HT-29 (cell line): Measurements from ENCODE around the gene NT5C3B. TPM values are rescaled to one million over a fixed set of nuclear protein-coding genes. Genes with fewer than 3 reads are reported as not detected.

Experiments used
- DNase-seq: peaks from one replicate; pipeline ENCODE4 v3.0.0-alpha.2; 2015; ENCODE audit warnings: low spot score
- total RNA-seq: library from RNA; depleted of rRNA; stranded (reverse); fragments of >200 nt; shearing (Covaris generic); gene quantifications from 2 replicates; pipeline ENCODE4 v1.2.3, GENCODE V29; 2014

NT5C3B gene
- total RNA-seq, 1 experiment from 2014 or later = 39.0 TPM

DNA sequence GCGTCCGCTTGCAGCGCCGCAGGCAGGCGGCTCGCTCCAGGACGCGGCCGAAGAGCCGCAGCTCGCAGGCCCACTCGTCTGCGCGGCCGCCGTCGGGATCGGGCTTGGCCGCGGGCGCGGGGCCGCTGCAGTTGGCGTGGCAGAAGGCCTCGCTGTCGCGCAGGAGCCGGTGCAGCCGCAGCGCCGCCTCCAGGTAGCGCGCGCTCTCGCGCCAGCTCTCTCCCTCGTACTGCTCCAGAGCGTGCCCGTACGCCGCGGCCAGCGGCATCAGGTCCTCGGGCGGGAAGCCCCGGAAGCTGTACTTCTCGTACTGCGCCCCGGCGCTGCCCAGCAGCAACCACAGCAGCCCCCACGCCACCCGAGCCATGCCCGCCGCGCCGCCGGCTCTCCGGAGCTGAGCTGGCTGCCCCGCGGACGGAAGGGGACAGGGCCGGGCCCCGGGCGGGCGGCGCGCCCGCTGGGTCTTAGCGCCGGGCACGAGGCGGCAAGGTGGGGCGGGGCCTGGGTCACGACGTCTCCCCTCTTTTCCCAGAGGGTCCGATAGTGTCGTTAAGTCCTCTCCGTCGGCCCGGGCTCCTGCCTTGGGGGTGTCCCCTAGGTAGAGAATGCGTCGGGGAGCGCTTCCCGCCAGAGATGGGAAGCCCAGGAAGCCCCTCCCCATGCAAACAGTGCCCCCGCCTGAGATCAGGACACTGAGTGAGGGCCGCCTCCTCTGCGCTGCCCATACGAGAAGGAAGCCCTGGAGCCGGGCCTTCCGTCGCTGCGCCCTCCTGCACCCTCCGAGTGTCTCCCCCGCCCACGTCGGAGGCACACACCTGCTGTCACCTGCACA lies 24.3 kb downstream of the NT5C3B start, which contains the start of gene P3H4:
P3H4 (minus strand) TSS at position 401 of the 832 bp plus-strand sequence; CDS start at position 367, 34 bp downstream.
- peak; percentile 84 for DNase-seq

- DNase-seq = no peak
These were observed 25.1 kb downstream of the NT5C3B start for GRCh38 chr17:41810659-41811548.

DNA sequence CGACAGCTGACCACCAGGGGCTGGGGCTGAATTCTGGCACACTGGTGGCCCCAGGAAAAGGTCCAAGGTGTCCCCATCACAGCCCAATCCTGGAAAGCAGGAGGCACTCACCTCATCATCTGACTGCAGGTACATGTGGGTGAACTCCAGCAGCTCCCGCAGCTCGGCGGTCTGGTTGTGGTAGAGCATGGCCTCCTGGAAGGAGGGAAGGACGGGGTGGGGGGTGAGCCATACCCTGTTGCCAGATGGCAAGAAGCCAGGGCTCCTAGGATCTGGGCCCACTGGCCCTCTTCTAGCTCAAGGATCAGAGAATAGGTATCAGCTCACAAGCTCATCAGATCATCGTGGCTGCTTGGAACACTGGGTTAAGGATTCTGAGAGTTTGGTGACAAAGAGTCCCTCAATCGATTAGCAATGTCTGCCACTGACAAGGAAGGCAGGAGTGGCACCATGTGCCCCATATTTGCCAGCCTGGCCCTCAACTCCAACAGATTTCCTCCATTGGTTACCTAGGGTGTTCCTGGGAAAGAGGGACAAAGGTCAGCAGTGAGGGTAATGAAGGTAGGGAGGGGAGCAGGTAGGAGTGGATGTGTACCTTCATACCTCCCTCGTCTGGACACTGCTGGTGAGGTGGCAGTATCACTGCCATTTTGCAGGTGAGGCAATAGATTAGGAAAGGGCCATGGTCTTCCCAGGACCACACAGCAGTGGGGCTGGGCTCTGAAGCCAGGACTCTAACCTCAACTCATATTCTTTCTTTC lies 29.2 kb downstream of the NT5C3B start:
- no peak for DNase-seq

- DNase-seq = no peak
These were observed 32.7 kb downstream of the NT5C3B start for GRCh38 chr17:41803049-41804020.

GRCh38 chr17:41801374-41802271 lies 34.4 kb downstream of the NT5C3B start:
- DNase-seq = peak; percentile 93

DNA sequence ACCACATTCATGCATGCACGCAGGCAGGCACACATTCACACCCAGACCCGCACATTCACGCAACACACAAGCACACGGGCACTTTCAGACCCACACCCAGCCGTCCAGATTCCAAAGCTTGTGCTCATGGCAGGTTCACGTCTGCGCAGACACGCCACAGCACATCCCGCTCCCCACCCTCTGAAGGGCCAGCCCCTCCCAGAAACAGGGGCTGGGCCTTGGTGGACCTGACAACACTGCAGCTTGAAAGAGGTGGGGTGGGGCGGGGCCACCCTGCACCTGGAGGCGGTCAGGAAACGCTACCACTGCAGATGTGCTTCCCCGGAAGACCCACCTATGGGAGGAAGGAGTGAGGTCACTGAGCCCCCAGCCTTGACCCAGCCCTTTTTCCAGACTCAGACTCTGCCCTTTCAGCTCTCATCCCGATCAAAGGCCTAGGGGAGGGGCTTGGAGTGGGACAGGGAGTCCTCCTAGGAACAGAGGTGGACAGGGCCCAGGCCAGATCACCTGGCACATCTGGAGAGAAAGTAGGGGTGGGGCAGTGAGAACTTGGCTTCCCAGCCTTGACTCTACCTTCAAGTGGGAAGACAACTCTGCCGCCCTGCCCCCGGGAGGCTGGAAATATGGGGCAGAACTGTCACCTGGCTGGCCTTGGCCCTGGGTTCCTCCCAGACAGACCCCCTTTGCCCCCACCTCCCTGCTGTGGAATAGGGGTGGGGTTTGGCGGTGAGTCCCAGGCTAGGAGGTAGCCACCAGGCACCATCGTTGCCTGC lies 35.2 kb downstream of the NT5C3B start:
- peak; percentile 92 for DNase-seq

- no peak for DNase-seq
These were observed 36.7 kb downstream of the NT5C3B start for GRCh38 chr17:41799366-41799765.

- DNase-seq = no peak
These were observed 38.7 kb downstream of the NT5C3B start for GRCh38 chr17:41797377-41797776.

GRCh38 chr17:41796121-41796895 lies 39.7 kb downstream of the NT5C3B start:
- no peak for DNase-seq

- no peak for DNase-seq
These were observed 41.5 kb downstream of the NT5C3B start for GRCh38 chr17:41794540-41794975.

- peak; percentile 29 for DNase-seq
These were observed 42.1 kb downstream of the NT5C3B start for GRCh38 chr17:41793784-41794539.

DNA sequence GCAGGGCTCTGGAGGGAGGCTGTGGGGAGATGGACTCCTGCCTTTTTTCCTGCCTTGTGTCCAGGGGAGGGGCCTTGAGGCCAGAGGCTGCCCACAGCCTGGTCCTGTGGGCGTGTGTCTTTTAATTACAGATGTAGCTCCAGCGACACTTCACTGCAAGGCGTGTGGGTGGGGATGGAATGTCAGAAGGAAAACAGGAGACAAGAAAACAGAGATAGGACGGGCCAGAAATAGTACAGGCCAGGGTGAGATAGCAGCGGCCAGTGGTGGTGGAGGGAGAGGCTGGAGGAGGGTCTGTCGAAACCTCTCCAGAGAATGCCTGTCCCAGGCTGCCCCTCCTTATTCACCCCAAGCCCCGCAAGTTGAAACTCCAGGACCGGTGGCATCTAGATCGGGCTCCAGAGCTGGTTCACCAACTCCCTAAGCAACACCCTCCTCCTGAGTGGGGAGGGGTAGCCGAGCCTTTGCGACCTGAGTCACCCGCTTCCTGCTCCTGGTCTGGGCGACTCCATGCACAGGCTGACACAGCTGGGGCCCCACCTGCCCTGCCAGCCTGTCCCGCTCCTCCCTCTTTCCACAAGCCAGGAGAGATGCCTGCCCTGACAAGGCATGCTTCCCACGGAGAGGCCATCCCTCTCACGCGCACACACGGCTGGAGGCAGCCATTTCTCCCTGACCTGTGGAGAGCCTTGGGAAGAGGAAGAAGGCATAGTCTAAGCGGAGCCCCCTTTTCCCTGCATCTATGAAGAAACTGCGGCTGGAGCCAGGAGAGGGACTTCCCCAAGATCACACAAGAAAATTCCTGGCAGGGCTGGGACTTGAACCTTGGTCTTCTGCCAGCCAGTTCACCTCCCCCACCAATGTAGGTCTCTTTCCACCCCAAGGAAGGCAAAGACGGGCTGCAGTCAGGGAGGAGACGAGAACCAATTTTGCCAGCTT lies 42.9 kb downstream of the NT5C3B start:
- DNase-seq = peak; percentile 96

DNA sequence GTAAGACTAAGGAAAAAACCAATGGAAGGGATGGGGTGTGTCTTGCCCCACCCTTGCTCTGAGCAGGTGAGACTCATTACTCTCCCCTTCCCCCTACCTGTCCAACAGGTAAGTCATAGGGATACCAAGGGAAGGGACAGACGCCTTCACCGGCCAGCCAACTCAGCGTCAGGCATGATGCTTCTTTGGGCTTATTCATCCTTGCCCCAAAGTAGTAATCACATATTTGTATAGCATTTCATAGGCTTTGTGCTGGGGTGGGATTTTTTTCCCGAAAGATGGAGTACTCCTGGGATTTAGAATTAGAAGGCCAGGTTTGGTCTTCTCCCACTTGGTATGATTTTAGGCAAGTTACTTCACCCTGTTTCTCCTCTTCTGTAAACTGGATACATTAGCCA lies 49.0 kb downstream of the NT5C3B start:
- DNase-seq = no peak

DNA sequence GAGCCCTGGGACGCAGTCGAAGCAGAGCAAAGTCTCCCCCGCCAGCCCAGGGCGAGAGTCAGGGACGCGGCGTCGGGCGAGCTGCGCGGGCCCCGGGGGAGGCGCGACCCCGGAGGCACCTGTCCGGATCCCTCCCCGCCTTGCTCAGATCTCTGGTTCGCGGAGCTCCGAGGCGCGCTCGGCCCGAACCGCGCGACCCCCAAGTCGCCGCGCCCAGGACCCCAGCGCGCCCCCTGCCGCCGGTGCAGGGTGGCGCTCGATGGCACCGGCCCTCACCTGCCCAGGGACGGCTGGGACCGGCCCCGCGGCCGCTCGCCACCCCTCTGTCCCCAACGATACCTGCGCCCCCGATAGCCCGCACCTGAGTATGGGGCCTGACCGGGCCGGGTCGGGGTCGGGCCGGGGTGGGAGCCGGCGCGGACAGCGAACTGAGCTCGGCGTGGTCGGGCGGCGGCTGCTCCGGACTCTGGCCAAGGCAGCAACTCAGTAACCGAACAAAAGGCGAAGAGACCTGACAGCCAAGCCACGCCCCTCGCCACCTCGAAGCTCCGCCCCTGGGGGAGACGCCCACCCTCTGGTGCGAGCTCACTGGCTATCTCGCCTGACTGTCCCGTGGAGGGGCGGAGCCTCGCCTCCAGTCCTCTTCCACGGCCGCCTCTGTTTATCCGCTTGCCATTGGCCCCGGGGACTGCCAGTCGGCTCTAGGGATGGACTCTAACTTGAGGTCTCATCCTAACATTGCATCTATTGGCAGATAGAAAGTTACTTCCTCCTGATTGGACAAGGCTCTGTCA lies 49.6 kb downstream of the NT5C3B start, which contains the start of gene JUP:
JUP (minus strand) TSS at position 485 of the 794 bp plus-strand sequence. CDS start 14,857 bp downstream, outside the sequence.
- peak; percentile 99 for DNase-seq

- DNase-seq = peak; percentile 92
These were observed 50.2 kb downstream of the NT5C3B start for GRCh38 chr17:41785859-41786226.
